Neural cell (in vitro differentiated cells): ENCODE data around the gene NDST3.

Experiments
- CTCF ChIP-seq: fragments of 450-650 bp; IDR thresholded peaks from 2 replicates; pipeline ENCODE4 v1.5.1; 2014; ENCODE audit warnings: antibody characterized with exemption, mild to moderate bottlenecking, moderate library complexity; ENCODE audit not compliant: poor library complexity, severe bottlenecking
- EZH2 ChIP-seq: fragments of 200-600, 300-800 bp; shearing (Covaris generic), sonication (generic); IDR thresholded peaks from 2 replicates; pipeline ENCODE4 v1.6.1; 2014; ENCODE audit warnings: antibody characterized with exemption, low read length, borderline replicate concordance, mild to moderate bottlenecking; ENCODE audit not compliant: insufficient read depth, poor library complexity, severe bottlenecking
- MXI1 ChIP-seq: fragments of 450-650 bp; conservative IDR thresholded peaks from 2 replicates; pipeline ENCODE4 v1.6.1; 2014; ENCODE audit warnings: antibody characterized with exemption, mild to moderate bottlenecking; ENCODE audit not compliant: poor library complexity, severe bottlenecking
- POLR2AphosphoS5 ChIP-seq: IDR thresholded peaks from 2 replicates; pipeline ENCODE4 v1.6.1; 2012
- RAD21 ChIP-seq: fragments of 450-650 bp; conservative IDR thresholded peaks from 2 replicates; pipeline ENCODE4 v1.6.1; 2014; ENCODE audit warnings: antibody characterized with exemption, mild to moderate bottlenecking, moderate library complexity
- REST ChIP-seq: IDR thresholded peaks from 2 replicates; pipeline ENCODE4 v1.6.1; 2012; ENCODE audit warnings: borderline replicate concordance
- TAF1 ChIP-seq: IDR thresholded peaks from 2 replicates; pipeline ENCODE4 v1.6.1; 2012; ENCODE audit warnings: low read depth

- TF ChIP-seq CTCF (no peak), RAD21 (no peak), POLR2AphosphoS5 (no peak), EZH2 (no peak), REST (no peak), TAF1 (no peak), MXI1 (no peak)
Measured at GRCh38 chr4:118012142-118012541, 22.1 kb upstream of the NDST3 start.
